H1 (cell line): Measurements from ENCODE around the gene SNX15. TPM values are rescaled to one million over a fixed set of nuclear protein-coding genes. Genes with fewer than 3 reads are reported as not detected.
A peak's percentile ranks its signal among the peaks of the same experiment; 100 is the strongest.

Experiments
- CTCF ChIA-PET: fragments of 300-600 bp; sonication (Branson Sonifier 250); formaldehyde crosslinking; loops from one replicate; lab custom pipeline; 2021; ENCODE audit not compliant: partially characterized antibody; lab: Charles Lee
- POLR2A ChIA-PET: fragments of 300-600 bp; sonication (Branson Sonifier 250); formaldehyde crosslinking; loops from one replicate; lab custom pipeline; 2021; ENCODE audit warnings: inconsistent platforms; ENCODE audit not compliant: partially characterized antibody; lab: Charles Lee
- DNase-seq, 2 experiments: peaks; one replicate each; pipeline versions ENCODE4 v3.0.0 to v3.0.0-alpha.2; 2010 to 2022; ENCODE audit warnings: low spot score in 2 of 2, low read depth in 1 of 2, mixed read lengths in 1 of 2
- FAIRE-seq: peaks from 2 replicates; lab custom pipeline; 2011; peaks lifted over from hg19 to GRCh38; lab: Jason Lieb, UNC
- H2AFZ ChIP-seq: 2 replicates; pipeline ENCODE4 v1.8.1; 2012; ENCODE audit warnings: low read length, inconsistent platforms
- H2AK5ac ChIP-seq: 2 replicates; pipeline ENCODE4 v1.6.1; 2013; ENCODE audit warnings: low read depth, low read length
- H2BK120ac ChIP-seq: replicated peaks from 2 replicates; pipeline ENCODE3; 2013; ENCODE audit warnings: low read depth, low read length, inconsistent platforms
- H2BK12ac ChIP-seq: 2 replicates; pipeline ENCODE4 v1.6.1; 2013; ENCODE audit warnings: low read depth, low read length
- H2BK15ac ChIP-seq: 2 replicates; pipeline ENCODE4 v1.6.1; 2013; ENCODE audit warnings: low read length
- H2BK20ac ChIP-seq: 2 replicates; pipeline ENCODE4 v1.6.1; 2013; ENCODE audit warnings: low read length
- H2BK5ac ChIP-seq: 2 replicates; pipeline ENCODE4 v1.6.1; 2013; ENCODE audit warnings: low read depth, low read length
- H3K14ac ChIP-seq: 2 replicates; pipeline ENCODE4 v1.6.1; 2013; ENCODE audit warnings: inconsistent platforms; ENCODE audit not compliant: insufficient read length
- H3K18ac ChIP-seq: 2 replicates; pipeline ENCODE4 v1.6.1; 2013; ENCODE audit warnings: low read length; ENCODE audit errors: extremely low read depth
- H3K23ac ChIP-seq: 2 replicates; pipeline ENCODE4 v1.6.1; 2013; ENCODE audit warnings: inconsistent platforms; ENCODE audit not compliant: insufficient read length
- H3K23me2 ChIP-seq: 2 replicates; pipeline ENCODE4 v1.6.1; 2013; ENCODE audit warnings: low read depth, low read length
- H3K27ac ChIP-seq: 2 replicates; pipeline ENCODE4 v1.6.1; 2011; ENCODE audit warnings: low read depth, low read length, inconsistent platforms
- H3K27me3 ChIP-seq, 4 experiments: replicated peaks in 1 of 4; 1 replicate in 1 of 4; 2 replicates in 3 of 4; pipeline versions ENCODE4 v1.6.1 to v1.8.1; 2011 to 2013; ENCODE audit warnings: low read length in 3 of 4, mild to moderate bottlenecking in 3 of 4, inconsistent platforms in 2 of 4, mixed read lengths in 2 of 4, moderate library complexity in 1 of 4; ENCODE audit not compliant: control insufficient read depth in 3 of 4, insufficient read depth in 3 of 4; ENCODE audit errors: extremely low read depth in 1 of 4
- H3K36me3 ChIP-seq, 4 experiments: 2 replicates each; pipeline versions ENCODE4 v1.6.1 to v1.8.1; 2011 to 2013; ENCODE audit warnings: mild to moderate bottlenecking in 4 of 4, low read length in 3 of 4, moderate library complexity in 2 of 4, control low read depth in 1 of 4, inconsistent platforms in 1 of 4; ENCODE audit not compliant: insufficient read depth in 4 of 4, control insufficient read depth in 2 of 4
- H3K4ac ChIP-seq: replicated peaks from 2 replicates; pipeline ENCODE3; 2013; ENCODE audit warnings: low read length, low read depth, mixed read lengths, inconsistent platforms; ENCODE audit not compliant: insufficient read length
- H3K4me1 ChIP-seq, 4 experiments: replicated peaks in 1 of 4; 1 replicate in 1 of 4; 2 replicates in 3 of 4; pipeline versions ENCODE4 v1.6.1 to v1.8.1; 2011 to 2013; ENCODE audit warnings: low read length in 3 of 4, inconsistent platforms in 2 of 4, mixed read lengths in 1 of 4; ENCODE audit not compliant: insufficient read depth in 4 of 4, control insufficient read depth in 3 of 4
- H3K4me2 ChIP-seq, 2 experiments: 2 replicates each; pipeline versions ENCODE4 v1.6.1 to v1.8.1; 2011 to 2013; ENCODE audit warnings: low read depth in 2 of 2, low read length in 2 of 2, control low read depth in 1 of 2, inconsistent platforms in 1 of 2, mild to moderate bottlenecking in 1 of 2; ENCODE audit not compliant: insufficient read depth in 1 of 2
- H3K4me3 ChIP-seq, 4 experiments: fragments of 200-600, 300-600 bp in 1 of 4; sonication (generic), shearing (Covaris generic), sonication (Bioruptor Twin) in 1 of 4; 2 replicates each; pipeline versions ENCODE4 v1.5.1 to v1.8.1; 2011 to 2016; ENCODE audit warnings: low read length in 4 of 4, low read depth in 3 of 4, control low read depth in 2 of 4, inconsistent platforms in 2 of 4, mild to moderate bottlenecking in 2 of 4, mixed read lengths in 1 of 4, moderate library complexity in 1 of 4; ENCODE audit not compliant: insufficient read depth in 2 of 4; ENCODE audit errors: extremely low read depth in 1 of 4
- H3K56ac ChIP-seq: replicated peaks from 2 replicates; pipeline ENCODE3; 2013; ENCODE audit warnings: low read depth, mild to moderate bottlenecking, mixed read lengths, low read length, inconsistent platforms; ENCODE audit not compliant: insufficient read length
- H3K79me1 ChIP-seq: 2 replicates; pipeline ENCODE4 v1.6.1; 2013; ENCODE audit warnings: low read depth, low read length, control low read depth
- H3K79me2 ChIP-seq, 2 experiments: 2 replicates each; pipeline versions ENCODE4 v1.6.1 to v1.8.1; 2012 to 2013; ENCODE audit warnings: low read length in 2 of 2, mild to moderate bottlenecking in 2 of 2, inconsistent platforms in 1 of 2; ENCODE audit not compliant: insufficient read depth in 2 of 2, control insufficient read depth in 1 of 2
- H3K9ac ChIP-seq, 4 experiments: replicated peaks in 1 of 4; 1 replicate in 1 of 4; 2 replicates in 3 of 4; pipeline versions ENCODE4 v1.6.1 to v1.8.1; 2011 to 2013; ENCODE audit warnings: low read depth in 3 of 4, low read length in 3 of 4, control low read depth in 2 of 4, mild to moderate bottlenecking in 2 of 4, moderate library complexity in 2 of 4, inconsistent platforms in 1 of 4; ENCODE audit errors: extremely low read depth in 1 of 4
- H3K9me3 ChIP-seq, 2 experiments: 2 replicates each; pipeline versions ENCODE4 v1.6.1 to v1.8.1; 2012 to 2013; ENCODE audit warnings: mild to moderate bottlenecking in 2 of 2, moderate library complexity in 2 of 2, control low read depth in 1 of 2, inconsistent platforms in 1 of 2, low read depth in 1 of 2, low read length in 1 of 2, mixed read lengths in 1 of 2; ENCODE audit not compliant: insufficient read depth in 2 of 2
- H4K20me1 ChIP-seq, 2 experiments: replicated peaks in 1 of 2; 2 replicates each; pipeline versions ENCODE3 to v1.8.1; 2011 to 2013; ENCODE audit warnings: inconsistent platforms in 2 of 2, low read length in 2 of 2, mild to moderate bottlenecking in 1 of 2; ENCODE audit not compliant: insufficient read depth in 2 of 2, control insufficient read depth in 1 of 2
- H4K5ac ChIP-seq: 2 replicates; pipeline ENCODE4 v1.6.1; 2013; ENCODE audit warnings: low read length, low read depth, mixed read lengths, inconsistent platforms; ENCODE audit not compliant: insufficient read length
- H4K8ac ChIP-seq: 2 replicates; pipeline ENCODE4 v1.8.0; 2013; ENCODE audit warnings: mild to moderate bottlenecking, moderate library complexity, low read length, inconsistent platforms; ENCODE audit not compliant: insufficient read depth; ENCODE audit errors: extremely low read depth
- H4K91ac ChIP-seq: replicated peaks from 2 replicates; pipeline ENCODE3; 2013; ENCODE audit warnings: low read length, mixed read lengths, inconsistent platforms; ENCODE audit not compliant: insufficient read length
- BCL11A ChIP-seq, 2 experiments: IDR thresholded peaks; one replicate each; pipeline ENCODE4 v1.6.1; 2011; ENCODE audit warnings: low read depth in 2 of 2, low read length in 2 of 2, mild to moderate bottlenecking in 2 of 2
- CREB1 ChIP-seq: IDR thresholded peaks from 2 replicates; pipeline ENCODE4 v1.6.1; 2012; ENCODE audit warnings: inconsistent platforms
- EGR1 ChIP-seq: IDR thresholded peaks from 2 replicates; pipeline ENCODE4 v1.6.1; 2011; ENCODE audit warnings: low read depth, low read length, borderline replicate concordance
- JUN ChIP-seq: IDR thresholded peaks from 2 replicates; pipeline ENCODE4 v1.6.1; 2011; ENCODE audit warnings: low read depth, mild to moderate bottlenecking, improper control_type of control experiment, low read length
- JUND ChIP-seq: IDR thresholded peaks from 2 replicates; pipeline ENCODE4 v1.6.1; 2011; ENCODE audit warnings: mild to moderate bottlenecking, improper control_type of control experiment, low read length
- POLR2AphosphoS5 ChIP-seq: IDR thresholded peaks from 2 replicates; pipeline ENCODE4 v1.6.1; 2011; ENCODE audit warnings: low read depth, low read length
- SAP30 ChIP-seq: fragments of 300-600 bp; sonication (generic); IDR thresholded peaks from 2 replicates; pipeline ENCODE4 v1.7.1; 2012; ENCODE audit warnings: low read length, moderate library complexity, mild to moderate bottlenecking, inconsistent platforms; ENCODE audit not compliant: insufficient read depth, insufficient replicate concordance
- SIX5 ChIP-seq: IDR thresholded peaks from 2 replicates; pipeline ENCODE4 v1.6.1; 2011; ENCODE audit warnings: mild to moderate bottlenecking, low read depth, low read length
- SP2 ChIP-seq: IDR thresholded peaks from 2 replicates; pipeline ENCODE4 v1.6.1; 2012; ENCODE audit warnings: mild to moderate bottlenecking, low read length, inconsistent platforms
- SRF ChIP-seq: IDR thresholded peaks from 2 replicates; pipeline ENCODE4 v1.6.1; 2011; ENCODE audit warnings: mild to moderate bottlenecking, low read depth, low read length, moderate library complexity
- SUZ12 ChIP-seq: fragments of 200-600 bp; sonication (generic); IDR thresholded peaks from 2 replicates; pipeline ENCODE4 v1.6.1; 2012; ENCODE audit warnings: mild to moderate bottlenecking, inconsistent platforms, low read length, moderate library complexity, mixed read lengths
- TCF12 ChIP-seq: IDR thresholded peaks from 2 replicates; pipeline ENCODE4 v1.6.1; 2011; ENCODE audit warnings: low read depth, mild to moderate bottlenecking, low read length
- TEAD4 ChIP-seq: IDR thresholded peaks from 2 replicates; pipeline ENCODE4 v1.6.1; 2012; ENCODE audit warnings: low read depth, low read length, inconsistent platforms, mixed read lengths
- YY1 ChIP-seq: IDR thresholded peaks from 2 replicates; pipeline ENCODE4 v1.6.1; 2011; ENCODE audit warnings: low read depth, mild to moderate bottlenecking, low read length
- WGBS, 2 experiments: shearing (Covaris generic) in 1 of 2; methylation state at CpG; one replicate each; pipeline versions ENCODE4 v1.1.6 to v1.1.7; 2013 to 2015; ENCODE audit warnings: low lambda C conversion rate in 2 of 2, mixed read lengths in 2 of 2, inconsistent platforms in 1 of 2, low coverage in 1 of 2, missing lambda C conversion rate in 1 of 2; ENCODE audit not compliant: insufficient replicate concordance in 2 of 2, insufficient coverage in 1 of 2, insufficient read length in 1 of 2; ENCODE audit errors: extremely low coverage in 1 of 2, missing lambda C conversion rate in 1 of 2; 5-methylcytosine and 5-hydroxymethylcytosine counted together
- polyA plus RNA-seq, 7 experiments: library from polyadenylated mRNA; depleted of rRNA in 3 of 7; stranded (reverse) in 5 of 7; unstranded in 2 of 7; fragments of >200 nt in 5 of 7; fragments of 200-250 nt in 2 of 7; gene quantifications; 1 replicate in 5 of 7; 2 replicates in 1 of 7; 4 replicates in 1 of 7; pipeline versions ENCODE4 v1.2.1 to v1.2.3, GENCODE V29; 2011 to 2013; ENCODE audit warnings: missing spikeins in 2 of 7, mixed read lengths in 2 of 7
- total RNA-seq: library from RNA; stranded (reverse); fragmentation: NEBNext Ultra II Directional; extraction: Animal tissue kit (Norgen Biotek cat#: 25700); gene quantifications from 2 replicates; pipeline ENCODE4 v1.2.1, GENCODE V29; 2021

SNX15 gene
- total and polyA plus RNA-seq, 2 of the 8 experiments (the other 6 are each of a cell fraction or from before 2014, with no cell fraction given): 13.0 to 18.3 TPM

DNA sequence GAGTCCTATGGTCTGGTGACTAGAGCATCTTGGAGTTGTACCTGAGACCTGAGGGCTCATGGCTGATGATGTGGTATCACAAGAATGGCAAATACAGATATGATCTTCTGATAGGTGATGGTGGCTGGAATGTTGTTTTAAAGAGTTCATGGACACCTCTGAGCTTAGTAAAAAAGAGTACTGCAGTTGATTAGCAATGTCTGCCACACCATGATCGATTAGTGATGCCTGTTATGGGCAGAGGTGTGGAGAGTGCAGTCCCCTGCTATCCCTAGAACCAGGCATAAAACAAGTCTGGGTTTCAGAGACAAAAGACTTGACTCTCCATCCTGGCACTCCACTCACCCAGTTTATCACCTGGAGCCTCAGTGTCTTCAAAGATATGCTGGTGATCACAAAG is 29.1 kb upstream of the SNX15 start:
- no peak for DNase-seq
- CTCF ChIA-PET: interaction anchor here (0.6 to 6.1 kb wide), 12 partner anchors 15 to 150 kb away, joined by 3 to 65 read pairs (median 4); partner anchors contain the start of genes ARL2 and SNX15
- peaks cover 0 to 9% (median 1%) of the 10 kb centered on the region in 4 experiments; a peak in 2 of 7 replicates for H3K4me1 ChIP-seq

More for the DNA sequence above, 29.1 kb upstream of the SNX15 start:
- no peak overlapping the region for H2BK120ac ChIP-seq
- no peak overlapping the region for H2BK12ac ChIP-seq
- WGBS, 2 experiments: 81% methylated on average over 1 of the region's 1 CpG; no CpG with 5 or more reads in 1 of the 2 experiments
- no peaks in the 10 kb centered on the region for H3K23me2 ChIP-seq
- H3K56ac ChIP-seq: no peak overlapping the region
- H3K4ac ChIP-seq: no peak overlapping the region
- H3K27ac ChIP-seq: no peak overlapping the region
- no peak overlapping the region for H3K23ac ChIP-seq
- TF ChIP-seq SUZ12 (no peak), SAP30 (no peak), SRF (peak; percentile 85), POLR2AphosphoS5 (no peak), JUN (no peak), CREB1 (no peak), YY1 (0 out of 2 replicates have a peak, but pooled peaks have one; percentile 32), TEAD4 (no peak), BCL11A (IDR thresholded peaks at IDR 0.05; ENCODE audit: low read depth in 2 of 2, low read length in 2 of 2) (no peak), TCF12 (no peak), SP2 (no peak), EGR1 (no peak), SIX5 (no peak), JUND (no peak)
- no peak overlapping the region for H3K14ac ChIP-seq
- no peak overlapping the region for H2BK15ac ChIP-seq
- FAIRE-seq: no peak
- H3K79me2 ChIP-seq: no peaks in the 10 kb centered on the region
- no peak overlapping the region; the same call in 1 of the 2 replicates for H2BK20ac ChIP-seq
- H2AFZ ChIP-seq: 0 out of 2 replicates have a peak overlapping the region, but pooled peaks have one; percentile 81
- H3K4me2 ChIP-seq: no peak overlapping the region
- no peaks in the 10 kb centered on the region for H3K36me3 ChIP-seq
- no peak overlapping the region for H4K91ac ChIP-seq
- no peak overlapping the region for H4K8ac ChIP-seq
- H3K27me3 ChIP-seq: no peaks in the 10 kb centered on the region
- H3K9me3 ChIP-seq: no peaks in the 10 kb centered on the region
- H3K18ac ChIP-seq: no peak overlapping the region
- POLR2A ChIA-PET: interaction anchor here (0.9 to 2.8 kb wide), 4 partner anchors 15 to 219 kb away, joined by 3 to 20 read pairs (median 5); partner anchors contain the start of genes ARL2, PPP2R5B and SF1
- no peaks in the 10 kb centered on the region for H4K20me1 ChIP-seq
- no peak overlapping the region for H2AK5ac ChIP-seq
- no peak overlapping the region for H3K4me3 ChIP-seq
- H3K79me1 ChIP-seq: no peaks in the 10 kb centered on the region
- H4K5ac ChIP-seq: no peak overlapping the region
- no peak overlapping the region for H3K9ac ChIP-seq
- no peak overlapping the region for H2BK5ac ChIP-seq
